Ishikawa (cell line): Measurements from ENCODE around the gene GOLT1A.

ENCODE experiments used
- CEBPB ChIP-seq: IDR thresholded peaks from 2 replicates; pipeline ENCODE4 v1.6.1; 2012
- CREB1 ChIP-seq: IDR thresholded peaks from 2 replicates; pipeline ENCODE4 v1.6.1; 2012; ENCODE audit warnings: low read depth
- EGR1 ChIP-seq: IDR thresholded peaks from 2 replicates; pipeline ENCODE4 v1.6.1; 2012
- EP300 ChIP-seq: IDR thresholded peaks from 2 replicates; pipeline ENCODE4 v1.6.1; 2012; ENCODE audit warnings: borderline replicate concordance
- FOXM1 ChIP-seq: IDR thresholded peaks from 2 replicates; pipeline ENCODE4 v1.6.1; 2012; ENCODE audit warnings: low read depth, borderline replicate concordance
- NFIC ChIP-seq: IDR thresholded peaks from 2 replicates; pipeline ENCODE4 v1.6.1; 2012
- RAD21 ChIP-seq: IDR thresholded peaks from 2 replicates; pipeline ENCODE4 v1.6.1; 2012; ENCODE audit warnings: low read depth
- REST ChIP-seq: IDR thresholded peaks from 2 replicates; pipeline ENCODE4 v1.6.1; 2012; ENCODE audit warnings: low read depth, mild to moderate bottlenecking
- TAF1 ChIP-seq: IDR thresholded peaks from 2 replicates; pipeline ENCODE4 v1.6.1; 2012; ENCODE audit warnings: low read depth, mild to moderate bottlenecking
- TCF12 ChIP-seq: IDR thresholded peaks from 2 replicates; pipeline ENCODE4 v1.6.1; 2012; ENCODE audit warnings: low read depth
- TEAD4 ChIP-seq: IDR thresholded peaks from 2 replicates; pipeline ENCODE4 v1.6.1; 2012
- YY1 ChIP-seq: IDR thresholded peaks from 2 replicates; pipeline ENCODE4 v1.6.1; 2012; ENCODE audit warnings: low read depth
- ZBTB7A ChIP-seq: IDR thresholded peaks from 2 replicates; pipeline ENCODE4 v1.6.1; 2012; ENCODE audit warnings: low read depth
- TF ChIP-seq, protein P1 (sequence below): IDR thresholded peaks from 2 replicates; pipeline ENCODE4 v1.6.1; 2012
- TF ChIP-seq, protein P2 (sequence below): IDR thresholded peaks from 2 replicates; pipeline ENCODE4 v1.6.1; 2012

GOLT1A gene

DNA sequence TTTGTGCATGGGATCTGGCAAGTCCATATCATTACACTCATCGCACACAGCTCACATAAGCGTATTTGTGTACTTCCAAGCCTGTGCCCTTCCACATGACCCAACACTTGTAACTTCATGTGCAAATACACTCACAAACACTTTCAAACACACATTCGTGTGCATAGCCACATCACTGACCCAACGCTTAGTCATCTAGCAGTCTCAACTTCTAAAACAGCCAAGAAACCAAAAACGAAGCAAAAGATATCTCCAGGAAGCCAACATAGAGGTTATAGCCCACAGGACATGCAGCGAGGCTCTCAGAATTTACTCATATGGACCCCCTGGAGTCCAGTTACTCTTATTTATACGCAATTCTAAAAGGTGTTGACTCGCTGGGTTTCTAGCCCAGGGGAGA, 10.9 kb upstream of the GOLT1A start:
- TF ChIP-seq RAD21 (no peak), REST (no peak), TEAD4 (no peak), EGR1 (no peak), FOXM1 (no peak), EP300 (no peak), YY1 (no peak)
- TF ChIP-seq, protein P1, sequence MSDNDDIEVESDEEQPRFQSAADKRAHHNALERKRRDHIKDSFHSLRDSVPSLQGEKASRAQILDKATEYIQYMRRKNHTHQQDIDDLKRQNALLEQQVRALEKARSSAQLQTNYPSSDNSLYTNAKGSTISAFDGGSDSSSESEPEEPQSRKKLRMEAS, result no peak

DNA sequence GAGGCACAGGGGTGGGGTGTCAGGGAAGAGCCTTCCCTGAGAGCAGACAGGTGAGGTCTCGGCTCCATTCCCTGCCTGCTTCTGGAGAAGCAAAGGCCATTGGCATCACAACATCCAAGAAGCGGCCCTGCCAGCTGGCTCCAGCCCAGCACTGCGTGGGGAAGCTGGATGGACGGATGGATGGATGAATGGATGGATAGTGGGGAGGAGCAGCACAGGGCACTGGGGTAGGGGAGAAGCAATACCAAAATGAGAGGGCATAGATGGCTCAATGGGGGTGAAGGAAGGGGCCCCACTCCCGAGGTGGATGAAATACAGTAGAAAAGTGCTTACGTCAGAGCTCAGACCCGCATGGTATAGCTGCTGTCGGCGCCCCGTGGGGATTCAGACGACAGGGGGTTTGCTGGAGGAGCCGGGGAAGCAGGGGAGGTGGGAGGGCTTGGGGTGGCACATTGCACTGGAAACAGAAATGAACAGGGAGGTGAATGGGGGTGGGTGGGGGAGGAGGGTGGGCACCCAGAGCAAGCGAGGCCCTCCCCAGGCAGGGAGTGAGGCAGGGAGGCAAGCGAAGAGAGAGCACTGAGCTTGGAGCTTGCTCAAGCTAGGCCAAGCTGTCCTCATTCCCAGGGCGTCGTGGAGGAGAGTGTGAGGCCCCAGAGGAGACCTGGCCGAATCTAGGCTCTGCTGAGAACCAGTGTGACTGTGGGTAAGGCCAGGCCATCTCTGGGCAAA, 9.5 kb upstream of the GOLT1A start:
- TF ChIP-seq TAF1, result no peak
- TF ChIP-seq, protein P1, result no peak
- TF ChIP-seq EGR1, result no peak
- no peak for TF ChIP-seq ZBTB7A
- no peak for TF ChIP-seq FOXM1
- TF ChIP-seq NFIC, result no peak

DNA sequence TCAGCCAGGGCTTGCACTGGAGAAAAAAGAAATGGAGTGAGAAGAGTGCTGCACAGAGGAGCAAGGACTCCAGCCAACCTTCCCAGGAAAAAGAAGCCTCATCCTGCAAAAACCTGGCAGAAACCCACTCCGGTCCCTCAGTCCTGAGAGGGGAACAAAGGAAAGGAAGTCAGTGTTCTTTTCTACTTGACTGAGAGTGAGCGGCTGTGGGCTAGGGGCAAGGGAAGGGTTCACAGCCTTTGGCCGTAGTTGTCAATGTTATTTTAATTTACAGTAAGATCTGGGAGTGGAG, 8.9 kb upstream of the GOLT1A start:
- no peak for TF ChIP-seq NFIC
- no peak for TF ChIP-seq TAF1
- no peak for TF ChIP-seq TCF12
- no peak for TF ChIP-seq YY1
- no peak for TF ChIP-seq EP300
- TF ChIP-seq ZBTB7A, result no peak
- no peak for TF ChIP-seq CREB1
- no peak for TF ChIP-seq REST
- TF ChIP-seq, protein P1, result no peak
- TF ChIP-seq, protein P2, sequence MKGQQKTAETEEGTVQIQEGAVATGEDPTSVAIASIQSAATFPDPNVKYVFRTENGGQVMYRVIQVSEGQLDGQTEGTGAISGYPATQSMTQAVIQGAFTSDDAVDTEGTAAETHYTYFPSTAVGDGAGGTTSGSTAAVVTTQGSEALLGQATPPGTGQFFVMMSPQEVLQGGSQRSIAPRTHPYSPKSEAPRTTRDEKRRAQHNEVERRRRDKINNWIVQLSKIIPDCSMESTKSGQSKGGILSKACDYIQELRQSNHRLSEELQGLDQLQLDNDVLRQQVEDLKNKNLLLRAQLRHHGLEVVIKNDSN, result no peak
- no peak for TF ChIP-seq TEAD4
- no peak for TF ChIP-seq CEBPB
- TF ChIP-seq FOXM1, result no peak
- TF ChIP-seq EGR1, result no peak
- no peak for TF ChIP-seq RAD21

- TF ChIP-seq EGR1, result no peak
- no peak for TF ChIP-seq CREB1
- no peak for TF ChIP-seq TAF1
- TF ChIP-seq NFIC, result no peak
- TF ChIP-seq CEBPB, result no peak
- TF ChIP-seq FOXM1, result no peak
- no peak for TF ChIP-seq TCF12
- no peak for TF ChIP-seq ZBTB7A
- no peak for TF ChIP-seq TEAD4
- TF ChIP-seq RAD21, result no peak
- TF ChIP-seq, protein P1, result no peak
- no peak for TF ChIP-seq REST
- no peak for TF ChIP-seq EP300
- TF ChIP-seq YY1, result no peak
- TF ChIP-seq, protein P2, result no peak
Observed at GRCh38 chr1:204222006-204222763, 8.4 kb upstream of the GOLT1A start.
